CD4-positive, alpha-beta T cell treated with Interleukin-17A for 1 hour (primary cell): ENCODE results near the gene LEMD3.

Experiments used
- DNase-seq: peaks from one replicate; pipeline ENCODE4 v3.0.0-alpha.2; 2020

The LEMD3 gene

DNA sequence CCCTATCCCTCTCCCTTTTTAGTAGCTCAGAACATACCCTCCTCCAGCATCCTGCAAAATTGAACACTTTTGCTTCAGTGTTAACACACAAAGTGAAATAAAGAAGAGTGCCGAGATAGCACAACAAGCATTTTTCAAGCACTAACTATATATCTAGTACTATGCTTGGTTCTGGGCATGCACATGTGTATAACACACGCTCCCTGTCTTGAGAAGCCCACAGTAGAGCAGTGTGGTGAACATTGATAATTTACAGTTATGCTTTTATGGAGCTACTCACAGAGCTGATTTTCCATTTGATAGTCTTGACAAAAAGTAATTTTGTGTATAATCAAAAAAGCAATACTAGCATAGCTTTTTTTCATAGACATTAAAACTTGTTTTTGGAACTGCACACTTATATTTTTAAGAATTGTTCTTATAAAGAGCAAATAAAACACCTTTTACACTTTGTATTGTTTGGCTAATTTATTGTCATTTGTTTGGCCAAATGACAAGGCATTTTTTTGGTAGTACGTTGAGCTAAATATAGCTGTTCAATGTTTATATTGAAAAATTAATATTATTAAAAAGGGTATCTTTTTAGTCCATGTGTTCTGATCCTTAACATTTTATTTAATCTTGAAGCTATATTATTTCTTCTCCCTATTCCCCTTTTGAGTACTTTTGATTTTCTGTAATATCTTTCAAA is 39.7 kb downstream of the LEMD3 start:
- DNase-seq = no peak

DNA sequence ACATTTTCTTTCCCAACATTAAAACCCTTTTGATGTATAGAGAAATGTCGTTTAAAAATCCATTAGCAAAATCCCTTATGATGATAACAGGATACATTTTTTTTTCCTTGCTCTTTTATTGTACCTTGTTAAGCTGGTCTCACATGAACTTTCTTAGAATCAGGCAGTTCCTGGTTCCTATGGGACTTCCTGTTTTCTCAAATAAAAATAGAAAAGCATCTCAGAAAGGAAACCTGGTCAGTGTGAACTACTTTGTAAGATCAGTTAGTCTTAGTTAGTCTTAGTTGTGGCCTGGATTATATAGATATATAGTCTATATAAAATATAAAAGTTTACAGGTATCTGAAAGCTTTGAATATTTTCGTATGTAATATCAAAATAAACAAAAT is 40.3 kb downstream of the LEMD3 start:
- DNase-seq = peak; percentile 15

DNA sequence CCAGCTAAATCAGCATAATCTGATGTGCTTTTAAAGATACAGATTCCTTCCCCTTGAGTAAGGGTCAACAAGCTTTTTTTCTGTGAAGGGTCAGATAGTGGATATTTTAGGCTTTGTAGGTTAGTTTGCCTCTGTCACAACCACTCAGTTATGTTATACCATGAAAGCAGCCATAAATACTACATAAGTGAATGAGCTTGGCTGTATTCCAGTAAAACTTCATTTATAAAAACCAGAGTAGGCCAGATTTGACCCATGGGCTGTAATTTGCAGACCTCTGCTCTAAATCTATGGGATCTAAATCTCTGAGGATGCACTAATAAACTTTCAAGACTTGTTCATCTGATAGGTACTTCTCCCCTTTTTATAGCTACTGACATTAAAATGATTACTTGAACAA is 47.7 kb downstream of the LEMD3 start:
- no peak for DNase-seq

DNA sequence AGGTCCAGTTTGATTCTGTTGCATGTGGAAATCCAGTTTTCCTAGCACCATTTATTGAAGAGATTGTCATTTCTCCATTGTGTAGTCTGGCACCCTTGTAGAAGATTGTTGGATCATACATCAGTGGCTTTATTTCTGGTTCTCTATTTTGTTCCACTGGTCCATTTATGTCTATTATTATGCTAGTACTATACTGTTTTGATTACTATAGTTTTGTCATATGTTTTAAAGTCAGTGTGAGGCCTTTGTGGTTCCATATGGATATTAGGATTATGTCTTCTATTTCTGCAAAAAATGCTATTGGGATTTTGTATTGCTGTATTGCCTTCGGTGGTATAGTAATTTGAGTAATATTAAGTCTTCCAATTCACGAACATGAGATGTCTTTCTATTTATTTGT is 51.4 kb downstream of the LEMD3 start:
- no peak for DNase-seq

DNA sequence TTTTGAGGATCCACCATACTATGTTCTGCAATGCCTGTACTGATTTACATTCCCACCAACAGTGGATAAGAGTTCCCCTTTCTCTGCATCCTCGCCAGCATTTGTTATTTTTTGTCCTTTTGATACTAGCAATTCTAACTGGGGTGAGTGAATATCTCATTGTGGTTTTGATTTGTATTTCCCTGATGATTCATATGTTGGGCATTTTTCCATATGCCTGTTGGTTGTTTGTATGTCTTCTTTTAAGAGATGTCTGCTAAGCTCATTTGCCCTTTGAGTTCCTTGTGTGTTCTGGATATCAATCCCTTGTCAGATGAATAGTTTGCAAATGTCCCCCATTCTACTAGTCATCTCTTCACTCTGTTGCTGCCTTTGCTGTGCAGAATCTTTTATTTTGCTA is 60.1 kb downstream of the LEMD3 start:
- no peak for DNase-seq

DNA sequence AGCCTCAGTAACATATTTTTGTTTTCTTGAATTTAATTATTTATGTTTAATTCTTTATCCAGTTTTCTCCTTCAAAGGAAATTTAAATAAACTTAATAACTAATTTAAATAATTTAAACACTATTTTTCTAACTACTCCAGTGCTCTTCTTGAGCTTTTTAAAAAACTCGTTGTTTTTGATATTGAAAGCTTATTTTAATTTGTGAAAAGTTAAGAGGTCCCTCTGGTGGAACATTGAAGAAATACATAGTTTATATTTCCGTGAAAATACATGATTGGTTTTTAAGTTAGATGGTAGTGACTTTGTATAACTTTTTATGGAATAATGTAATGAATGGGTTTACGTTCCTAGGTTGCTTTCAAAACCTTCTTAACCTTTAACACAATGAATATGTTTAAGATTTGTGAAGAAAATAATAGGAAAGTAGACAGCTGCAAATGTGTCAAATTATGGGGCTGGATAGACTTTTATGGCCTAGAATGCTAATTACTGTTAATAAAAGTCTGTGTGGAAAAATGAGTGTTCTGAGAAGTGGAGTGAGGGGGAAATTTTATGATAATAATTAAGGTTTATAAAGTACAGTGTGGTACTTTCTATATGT is 63.2 kb downstream of the LEMD3 start:
- DNase-seq = peak; percentile 39

DNA sequence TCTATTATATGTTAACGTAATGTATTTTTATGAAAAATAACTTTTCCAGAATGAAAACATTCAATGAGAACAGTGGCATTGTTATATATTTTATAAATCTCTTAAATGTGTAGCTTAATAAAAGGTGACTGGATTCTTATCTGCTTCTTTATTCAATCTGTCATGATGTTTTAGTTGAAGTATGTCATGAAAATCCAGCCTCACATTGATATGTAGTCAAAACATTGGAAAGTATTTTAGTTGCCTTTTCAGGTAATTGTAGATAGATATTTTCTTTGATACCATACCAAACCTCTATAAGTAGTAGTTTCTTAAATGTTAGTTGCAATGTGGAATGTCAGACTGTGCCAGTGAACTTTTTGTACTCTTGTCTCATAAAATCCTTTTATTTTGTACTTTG is 67.8 kb downstream of the LEMD3 start:
- DNase-seq = no peak

DNA sequence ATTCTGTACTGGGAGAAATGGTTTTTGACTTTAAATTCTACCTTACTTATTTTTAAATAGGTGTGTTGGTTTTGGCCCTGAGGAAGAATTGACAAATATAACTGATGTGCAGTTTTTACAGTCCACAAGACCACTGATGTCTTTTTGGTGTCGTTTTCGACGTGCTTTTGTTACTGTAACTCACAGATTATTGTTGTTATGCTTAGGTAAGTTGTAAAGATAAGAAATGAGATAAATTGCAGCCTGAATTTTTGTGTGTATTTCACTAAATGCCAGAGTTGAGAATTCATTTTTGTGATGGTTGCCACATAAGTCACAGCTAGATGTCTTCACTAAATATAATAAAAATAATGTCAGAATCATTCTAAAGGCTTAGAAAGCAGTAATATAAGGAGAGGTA is 69.2 kb downstream of the LEMD3 start:
- no peak for DNase-seq

DNA sequence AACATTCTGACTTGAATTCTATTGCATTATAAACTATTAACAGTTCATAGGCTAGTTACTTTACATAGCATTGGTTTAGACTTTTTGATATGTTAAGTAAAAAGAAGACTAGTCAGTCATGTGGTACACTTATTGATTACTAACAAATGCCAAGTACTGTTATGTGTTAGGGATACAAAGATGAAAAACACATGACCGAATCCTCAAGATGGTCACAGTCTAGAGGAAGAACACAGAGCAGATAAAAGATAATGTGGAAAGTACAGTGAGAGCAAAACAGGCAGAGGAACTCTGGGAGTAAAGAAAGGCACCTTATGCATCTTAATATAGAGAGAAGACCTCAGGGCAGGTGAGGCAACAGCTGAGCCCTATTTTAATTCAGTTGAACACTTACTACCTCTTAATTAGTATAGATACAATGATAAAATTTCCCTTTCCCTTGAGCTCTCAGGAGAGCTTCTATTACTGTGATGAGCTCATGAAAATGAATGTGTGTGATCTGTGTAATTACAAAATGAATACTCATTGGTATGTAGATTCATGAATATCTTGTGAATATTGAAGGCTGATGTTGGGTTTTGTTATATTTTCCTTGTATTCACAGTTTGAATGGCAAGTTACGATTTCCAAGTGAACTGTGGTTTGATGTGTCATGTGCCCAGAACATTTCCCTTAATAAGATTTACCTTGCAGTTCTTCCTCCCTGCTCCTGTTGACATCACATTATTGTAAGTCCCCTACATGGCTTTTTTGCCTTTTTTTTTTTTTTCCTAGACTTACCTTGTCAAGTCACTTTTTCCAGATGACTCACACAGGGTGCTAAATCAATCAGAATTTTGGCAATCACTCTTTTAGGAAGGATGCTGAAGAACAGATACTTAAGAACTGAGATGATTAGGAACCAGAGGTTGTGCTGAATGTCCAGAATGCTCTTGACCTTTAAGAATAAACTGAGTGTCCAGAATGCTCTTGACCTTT is 79.6 kb downstream of the LEMD3 start:
- DNase-seq = no peak

DNA sequence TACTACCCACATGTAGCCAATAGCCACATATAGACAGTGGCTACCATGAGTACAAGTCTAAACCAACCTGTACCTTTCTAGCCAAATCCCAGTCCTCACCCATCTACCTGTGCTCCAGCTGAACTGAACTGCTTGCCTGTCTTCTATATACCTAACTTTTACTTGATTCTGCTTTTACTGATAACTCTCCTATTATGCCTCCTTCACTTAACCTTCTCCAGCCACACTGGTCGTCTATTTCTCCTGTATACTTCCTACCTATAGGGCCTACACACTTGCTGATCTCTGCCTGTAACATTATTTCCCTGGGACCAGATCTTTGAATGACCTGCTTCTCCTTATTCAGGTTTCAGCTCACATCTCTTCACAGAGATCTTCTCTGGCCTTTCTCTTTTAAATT is 83.1 kb downstream of the LEMD3 start:
- DNase-seq = no peak

DNA sequence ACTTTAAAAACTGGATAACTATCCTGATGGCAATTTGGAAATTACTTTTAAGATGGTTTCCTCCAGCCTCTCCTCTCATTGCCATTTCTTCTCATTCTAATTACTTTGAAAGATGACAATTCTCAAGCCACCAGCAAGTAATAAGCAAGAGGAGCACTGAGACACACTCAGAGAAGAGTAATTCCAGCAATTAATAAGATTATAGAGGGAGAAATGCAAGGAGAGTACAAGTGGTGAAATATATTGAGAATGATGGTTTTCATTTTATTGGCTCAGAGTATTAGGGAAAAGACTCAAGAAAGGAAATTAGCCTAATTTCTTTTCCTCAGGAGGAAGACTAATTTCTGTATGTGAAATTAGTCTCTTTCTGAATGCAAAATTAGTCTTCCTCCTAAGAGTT is 88.6 kb downstream of the LEMD3 start:
- DNase-seq = no peak

DNA sequence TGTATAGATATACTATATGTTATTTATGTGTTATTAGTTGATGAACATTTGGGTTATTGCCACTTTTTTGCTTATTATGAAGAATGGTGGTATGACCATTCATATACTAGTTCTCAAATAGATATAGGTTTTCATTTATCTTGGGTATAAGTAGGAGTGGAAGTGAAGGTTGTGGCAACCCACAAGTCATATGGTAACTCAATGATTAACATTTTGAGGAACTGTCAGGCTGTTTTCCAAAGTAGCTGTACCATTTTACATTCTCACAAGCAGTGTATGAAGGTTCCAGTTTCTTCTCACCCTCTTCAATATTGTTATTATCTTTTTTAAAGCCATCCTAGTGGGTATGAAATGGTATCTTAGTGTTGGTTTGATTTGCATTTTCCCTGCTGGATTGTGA is 90.1 kb downstream of the LEMD3 start:
- no peak for DNase-seq

DNA sequence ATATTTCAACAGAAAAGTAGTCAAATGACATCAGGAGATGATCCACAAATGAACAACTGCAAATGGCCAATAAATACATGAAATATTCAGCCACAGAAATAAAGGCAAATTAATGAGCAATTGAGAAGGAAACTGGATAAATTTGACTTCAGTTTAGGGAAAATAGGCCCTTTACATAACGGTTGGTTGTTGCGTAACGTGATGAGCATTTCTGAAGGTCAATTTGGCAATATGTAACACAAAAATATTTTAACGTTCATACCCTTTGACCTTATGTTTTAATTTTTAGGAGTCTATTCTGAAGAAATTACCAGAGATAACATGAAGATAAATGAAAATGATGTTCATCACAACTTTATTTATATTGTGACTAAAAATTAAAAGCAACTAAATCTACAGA is 94.4 kb downstream of the LEMD3 start:
- no peak for DNase-seq

DNA sequence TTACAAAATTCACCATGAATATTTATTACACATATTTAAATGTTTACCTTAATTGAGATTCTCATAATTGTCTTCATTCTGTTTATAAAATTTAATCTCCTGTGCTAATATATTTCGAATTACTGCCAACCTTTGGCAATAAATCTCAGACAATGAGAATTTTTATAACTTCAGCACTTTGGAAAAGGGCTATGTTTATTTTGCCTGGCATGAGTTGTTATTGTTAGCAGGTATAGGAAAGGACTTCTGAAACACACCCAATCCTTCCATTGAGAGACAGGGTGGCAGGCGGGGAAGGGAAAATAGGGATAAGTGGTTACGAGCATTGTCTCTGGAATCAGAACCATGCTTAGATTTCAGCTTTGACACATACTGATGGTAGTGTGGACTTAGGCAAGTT is 97.0 kb downstream of the LEMD3 start:
- DNase-seq = no peak

DNA sequence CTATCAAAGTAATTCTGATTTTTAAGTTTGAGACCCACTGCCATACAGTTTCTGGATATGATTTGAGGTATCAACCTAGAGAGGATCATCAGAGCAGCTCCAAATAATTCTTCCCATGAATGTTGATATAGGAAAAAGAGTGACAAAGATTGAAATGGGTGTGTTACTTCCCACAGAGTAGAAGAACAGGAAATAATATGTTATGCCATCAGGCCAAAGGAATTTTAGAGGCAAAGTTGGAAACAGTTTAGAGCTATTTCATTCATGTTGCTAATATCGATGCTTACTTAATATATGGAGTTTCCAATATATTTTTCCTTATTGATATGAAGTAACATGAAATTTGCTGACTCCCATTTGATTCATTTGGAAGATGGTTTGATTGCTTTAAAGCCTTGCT is 100.2 kb downstream of the LEMD3 start:
- DNase-seq = no peak

DNA sequence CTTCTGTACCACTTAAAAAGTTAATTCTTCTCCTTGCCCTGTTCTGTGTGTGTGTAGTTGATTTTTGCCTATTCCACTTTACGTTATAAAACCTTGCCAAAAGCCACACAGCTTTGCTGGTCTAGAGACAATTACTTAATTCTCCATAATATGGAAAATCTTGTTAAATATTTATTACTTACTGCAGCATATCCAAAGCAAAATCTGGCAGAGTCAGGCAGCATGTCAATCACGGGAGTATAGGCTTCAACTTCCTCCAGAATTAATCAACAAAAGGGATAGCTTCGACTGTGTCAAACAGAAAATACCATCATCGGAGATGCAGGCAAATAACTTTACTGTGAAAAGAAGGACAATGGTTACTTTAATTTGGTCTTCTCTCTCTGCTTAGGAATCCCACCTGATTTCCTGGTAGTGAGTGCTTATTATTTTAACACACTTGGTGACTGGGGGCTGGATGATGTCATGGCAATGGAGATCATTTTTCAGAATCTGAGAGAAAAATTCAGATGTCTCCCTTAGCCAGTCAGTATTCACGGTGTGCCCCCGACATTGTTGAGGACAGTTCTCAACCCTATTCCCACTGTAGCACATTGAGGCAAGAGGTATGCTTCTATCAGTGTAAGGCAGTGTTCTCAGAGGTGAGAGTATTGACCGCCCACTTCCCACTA is 105.4 kb downstream of the LEMD3 start:
- no peak for DNase-seq

DNA sequence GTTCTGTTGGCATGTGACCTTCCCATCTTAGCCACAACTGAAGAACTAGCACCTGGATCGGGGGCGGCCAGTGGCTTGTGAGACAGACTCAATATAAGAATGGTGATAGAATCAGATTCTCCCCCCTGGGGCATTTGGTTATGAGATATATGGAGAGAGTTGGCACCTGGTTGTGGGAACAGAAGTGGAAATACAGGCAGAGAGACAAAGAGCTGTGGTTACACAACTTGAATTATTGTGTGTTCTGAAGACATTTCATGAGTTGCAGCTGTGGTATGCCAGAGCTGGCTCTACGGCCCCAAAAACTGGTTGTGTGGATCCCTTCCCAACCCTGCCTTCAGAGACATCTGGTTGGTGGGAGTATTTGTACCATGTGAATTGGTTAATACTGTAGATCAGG is 106.2 kb downstream of the LEMD3 start:
- DNase-seq = no peak

DNA sequence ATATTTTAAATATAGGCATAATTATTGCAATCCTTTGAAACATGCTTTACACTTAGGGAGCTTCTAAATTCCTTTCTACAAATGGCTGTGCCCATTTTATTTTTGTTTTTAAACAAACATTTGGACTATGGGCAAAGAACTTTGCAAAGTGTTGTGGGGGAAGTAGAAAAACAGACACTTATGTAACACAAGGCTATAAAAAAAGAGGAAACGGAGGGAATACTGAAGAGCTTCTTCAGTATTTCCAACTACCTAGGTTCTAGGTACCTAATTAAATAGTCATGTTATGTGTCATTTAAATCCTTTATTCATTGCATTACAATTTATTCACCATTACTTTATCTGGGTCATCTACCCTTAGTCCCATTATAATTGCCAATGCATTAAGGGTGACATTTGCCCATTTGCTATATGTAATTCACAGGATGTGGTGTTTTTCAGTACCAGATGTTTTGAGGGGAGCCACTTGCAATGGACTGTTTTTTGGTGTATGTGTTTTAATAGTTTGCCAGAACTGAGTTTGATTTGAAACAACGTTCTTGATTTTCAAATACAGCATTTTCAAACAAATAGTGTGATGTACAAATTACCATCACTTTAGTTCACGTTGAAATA is 107.6 kb downstream of the LEMD3 start:
- DNase-seq = no peak

DNA sequence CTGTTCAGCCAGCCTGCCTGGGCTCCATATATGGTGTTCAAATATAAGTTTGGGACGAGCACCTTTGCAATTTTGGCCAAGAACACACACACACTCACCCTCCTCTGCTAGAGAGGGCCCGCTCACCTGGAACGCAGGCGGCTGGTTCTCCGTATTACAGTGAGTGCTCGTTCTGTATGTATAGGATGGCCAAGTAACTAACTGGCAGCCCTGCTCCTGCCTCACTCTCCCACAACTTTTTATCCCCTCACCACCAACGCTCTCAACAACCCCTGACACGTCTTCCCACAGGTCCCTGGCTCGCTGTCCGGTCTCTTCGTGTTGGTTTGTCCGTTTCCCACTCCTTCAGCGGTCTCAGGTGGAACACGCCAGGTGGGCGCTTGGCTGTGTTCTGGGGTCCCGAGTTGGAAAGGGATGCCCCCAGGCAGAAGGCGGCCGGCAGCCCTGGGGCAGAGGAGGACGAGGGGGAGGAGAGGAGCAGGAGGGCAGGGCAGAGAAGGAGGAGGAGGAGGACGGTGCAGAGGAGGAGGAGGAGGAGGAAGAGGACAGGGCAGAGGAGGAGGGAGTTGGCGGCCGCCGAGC is 108.7 kb downstream of the LEMD3 start:
- no peak for DNase-seq

DNA sequence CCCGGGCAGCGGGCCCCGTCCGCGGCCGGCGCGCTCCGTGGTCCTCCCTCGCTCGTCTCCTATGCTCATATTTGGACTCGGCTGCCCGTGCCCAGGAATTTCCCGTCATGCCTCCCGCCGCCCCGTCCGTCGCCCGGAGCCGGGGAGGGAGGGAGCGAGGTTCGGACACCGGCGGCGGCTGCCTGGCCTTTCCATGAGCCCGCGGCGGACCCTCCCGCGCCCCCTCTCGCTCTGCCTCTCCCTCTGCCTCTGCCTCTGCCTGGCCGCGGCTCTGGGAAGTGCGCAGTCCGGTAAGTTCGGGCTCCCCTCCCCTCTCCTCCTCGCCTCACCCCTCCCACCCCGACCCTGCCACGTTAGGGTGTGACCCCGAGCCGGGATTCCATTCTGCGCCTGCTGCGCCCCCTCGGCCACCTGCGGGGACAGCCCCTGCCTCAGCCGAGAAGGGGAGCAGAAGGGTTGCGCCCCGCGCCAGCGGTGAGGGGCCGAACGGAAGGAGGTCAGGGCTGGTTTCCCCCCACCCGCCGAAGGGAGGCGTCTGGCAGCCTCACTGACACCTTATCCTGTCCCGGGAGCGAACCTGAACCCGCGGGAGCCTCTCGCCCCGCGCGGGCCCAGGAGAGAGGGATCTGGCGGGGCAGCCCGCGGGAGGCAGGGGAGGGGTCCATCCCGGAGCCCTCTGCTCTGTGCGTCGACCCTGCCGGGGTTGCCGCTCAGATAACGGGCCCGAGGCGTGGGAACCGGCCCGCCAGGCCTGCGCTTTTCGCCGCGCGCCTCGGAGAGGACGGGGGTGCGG is 109.4 kb downstream of the LEMD3 start, which contains the start of gene MSRB3:
TSS of gene MSRB3 (plus strand) at position 108 of the 793 bp plus-strand sequence. CDS start 29,897 bp downstream, outside the sequence.
- no peak for DNase-seq

DNA sequence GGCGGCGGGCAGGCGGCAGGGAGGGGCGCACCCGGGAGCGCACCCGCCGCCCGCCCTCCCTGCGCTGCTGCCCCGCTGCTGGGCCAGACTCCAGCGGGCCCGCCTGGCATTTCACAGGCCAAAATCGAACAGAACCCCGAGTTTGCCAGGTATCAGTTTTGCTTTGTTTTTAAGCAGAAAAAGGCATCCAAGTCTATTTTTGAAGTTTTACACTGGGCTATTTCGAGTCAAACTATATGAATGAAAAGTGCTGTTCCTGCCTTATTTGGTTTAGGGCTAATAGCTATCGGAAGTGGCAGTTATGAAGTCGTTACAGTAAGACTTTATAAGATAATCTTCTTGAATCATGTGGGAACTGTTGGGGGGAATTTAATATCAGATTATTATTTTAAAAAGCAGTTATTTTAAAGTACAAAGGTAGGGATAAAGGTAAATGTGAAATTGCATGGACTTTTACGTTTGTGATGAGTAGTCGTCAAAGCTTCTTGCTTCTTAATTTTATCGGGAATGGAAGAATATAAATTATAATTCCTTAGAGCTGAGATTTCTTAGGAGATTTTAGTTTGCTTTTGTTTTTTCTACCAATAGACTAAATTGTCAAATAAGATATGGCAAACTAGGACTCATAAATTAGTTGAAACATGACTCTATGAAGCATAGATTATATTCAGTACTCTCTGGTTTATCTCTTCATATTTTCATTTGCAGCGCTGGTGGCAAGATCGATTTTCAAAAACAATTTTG is 110.2 kb downstream of the LEMD3 start:
- DNase-seq = no peak
